HCT116 (cell line): ENCODE measurements around the gene GALC. TPM values are rescaled to one million over a fixed set of nuclear protein-coding genes. Genes with fewer than 3 reads are reported as not detected.

Experiments used
- ATAC-seq: fragments of 200-7000 bp; cut with Tn5 transposase; 2 replicates; pipeline ENCODE4 v1.9.1; 2020; ENCODE audit warnings: mild to moderate bottlenecking, moderate library complexity
- BruUV-seq: library from RNA; stranded (reverse); fragments of 400-500 nt; replicated peaks from 2 replicates; lab custom pipeline; 2021; lab: Mats Ljungman, UMichigan
- CTCF ChIA-PET: fragments of 300-600 bp; sonication (Branson Sonifier 250); formaldehyde crosslinking; loops from one replicate; lab custom pipeline; 2021; ENCODE audit warnings: antibody characterized with exemption; lab: Charles Lee
- POLR2A ChIA-PET: fragments of 300-600, 350-600 bp; sonication (Branson Sonifier 250); formaldehyde crosslinking; loops from one replicate; lab custom pipeline; 2021; ENCODE audit warnings: antibody characterized with exemption; lab: Charles Lee
- RAD21 ChIA-PET, 2 experiments: fragments of 300-600 bp; sonication (Branson Sonifier 250); formaldehyde crosslinking; loops; one replicate each; lab custom pipeline; 2023; ENCODE audit warnings: low total read pairs in 2 of 2; ENCODE audit not compliant: uncharacterized antibody in 2 of 2, unreplicated experiment in 2 of 2, low non-redundant PET in 1 of 2; lab: Charles Lee
- DNase-seq: peaks from one replicate; pipeline ENCODE4 v3.0.0-alpha.2; 2010; ENCODE audit warnings: low read depth, low spot score
- H2AFZ ChIP-seq: fragments of 200-600 bp; shearing (Covaris generic), sonication (generic); 2 replicates; pipeline ENCODE4 v1.6.1; 2017; ENCODE audit warnings: low read depth, mixed run types, mixed read lengths, antibody characterized with exemption, low read length; ENCODE audit not compliant: poor library complexity, severe bottlenecking
- H3K27ac ChIP-seq: 2 replicates; pipeline ENCODE4 v1.5.1; 2012; ENCODE audit warnings: low read depth, low read length
- H3K27me3 ChIP-seq: fragments of 200-600 bp; sonication (generic); 2 replicates; pipeline ENCODE4 v1.6.1; 2016; ENCODE audit warnings: mixed run types, low read length, mixed read lengths; ENCODE audit not compliant: insufficient read depth
- H3K36me3 ChIP-seq, 2 experiments: fragments of 200-500 bp in 1 of 2; fragments of 200-600 bp in 1 of 2; sonication (Bioruptor generic) in 1 of 2; sonication (generic) in 1 of 2; 2 replicates each; pipeline versions ENCODE4 v1.5.1 to v1.6.1; 2014 to 2016; ENCODE audit warnings: low read length in 2 of 2, inconsistent platforms in 1 of 2, mixed read lengths in 1 of 2, mixed run types in 1 of 2; ENCODE audit not compliant: insufficient read depth in 2 of 2, control insufficient read depth in 1 of 2
- H3K4me1 ChIP-seq, 2 experiments: fragments of 200-600 bp in 1 of 2; sonication (generic) in 1 of 2; 2 replicates each; pipeline versions ENCODE4 v1.5.1 to v1.6.1; 2012 to 2017; ENCODE audit warnings: low read length in 2 of 2, inconsistent platforms in 1 of 2, mild to moderate bottlenecking in 1 of 2, mixed read lengths in 1 of 2, mixed run types in 1 of 2, moderate library complexity in 1 of 2; ENCODE audit not compliant: insufficient read depth in 2 of 2, control insufficient read depth in 1 of 2
- H3K4me2 ChIP-seq: fragments of 200-600 bp; sonication (generic); 2 replicates; pipeline ENCODE4 v1.6.1; 2017; ENCODE audit warnings: mixed run types, low read length, mixed read lengths
- H3K4me3 ChIP-seq, 2 experiments: fragments of 200-600 bp in 1 of 2; sonication (generic) in 1 of 2; replicated peaks in 1 of 2; 2 replicates each; pipeline ENCODE4 v1.5.1; 2011 to 2016; ENCODE audit warnings: low read length in 2 of 2, control low read depth in 1 of 2, low read depth in 1 of 2, mild to moderate bottlenecking in 1 of 2, mixed read lengths in 1 of 2, mixed run types in 1 of 2
- H3K79me2 ChIP-seq: fragments of 200-600 bp; sonication (generic); 2 replicates; pipeline ENCODE4 v1.6.1; 2017; ENCODE audit warnings: mild to moderate bottlenecking, mixed run types, low read length, moderate library complexity, mixed read lengths; ENCODE audit not compliant: insufficient read depth
- H3K9ac ChIP-seq: fragments of 200-600 bp; sonication (generic); 2 replicates; pipeline ENCODE4 v1.6.1; 2016; ENCODE audit warnings: low read length, mixed read lengths
- H3K9me2 ChIP-seq: fragments of 200-600 bp; sonication (generic), shearing (Covaris generic); 2 replicates; pipeline ENCODE4 v1.6.1; 2017; ENCODE audit warnings: mixed run types, mild to moderate bottlenecking, moderate library complexity; ENCODE audit not compliant: insufficient read depth
- H3K9me3 ChIP-seq, 2 experiments: fragments of 200-500 bp in 1 of 2; fragments of 200-600 bp in 1 of 2; sonication (Bioruptor generic) in 1 of 2; sonication (generic) in 1 of 2; 2 replicates each; pipeline ENCODE4 v1.6.1; 2014 to 2017; ENCODE audit warnings: low read length in 2 of 2, mixed read lengths in 2 of 2, inconsistent platforms in 1 of 2, low read depth in 1 of 2, mild to moderate bottlenecking in 1 of 2, mixed run types in 1 of 2, moderate library complexity in 1 of 2; ENCODE audit not compliant: control insufficient read depth in 1 of 2, insufficient read depth in 1 of 2
- H4K20me1 ChIP-seq: fragments of 200-600 bp; sonication (generic), shearing (Covaris generic); 2 replicates; pipeline ENCODE4 v1.6.1; 2017; ENCODE audit warnings: mixed run types, mild to moderate bottlenecking, moderate library complexity; ENCODE audit not compliant: insufficient read depth
- CBX3 ChIP-seq: IDR thresholded peaks from 2 replicates; pipeline ENCODE4 v1.6.1; 2012; ENCODE audit warnings: low read depth
- CEBPB ChIP-seq: IDR thresholded peaks from 2 replicates; pipeline ENCODE4 v1.6.1; 2012; ENCODE audit warnings: low read depth
- ELF1 ChIP-seq: IDR thresholded peaks from 2 replicates; pipeline ENCODE4 v1.6.1; 2012; ENCODE audit warnings: low read depth, borderline replicate concordance
- EZH2 ChIP-seq: fragments of 200-600 bp; sonication (generic); IDR thresholded peaks from 2 replicates; pipeline ENCODE4 v1.6.1; 2017; ENCODE audit warnings: antibody characterized with exemption, mixed run types
- EZH2phosphoT487 ChIP-seq: fragments of 200-600 bp; IDR thresholded peaks from 2 replicates; pipeline ENCODE4 v1.6.1; 2018; ENCODE audit warnings: antibody characterized with exemption, borderline replicate concordance
- FOSL1 ChIP-seq: IDR thresholded peaks from 2 replicates; pipeline ENCODE4 v1.6.1; 2012; ENCODE audit warnings: low read depth
- JUND ChIP-seq: IDR thresholded peaks from 2 replicates; pipeline ENCODE4 v1.6.1; 2012
- SIN3A ChIP-seq: IDR thresholded peaks from 2 replicates; pipeline ENCODE4 v1.6.1; 2012; ENCODE audit warnings: low read depth
- SP1 ChIP-seq: IDR thresholded peaks from 2 replicates; pipeline ENCODE4 v1.6.1; 2012; ENCODE audit warnings: low read depth
- SRF ChIP-seq: IDR thresholded peaks from 2 replicates; pipeline ENCODE4 v1.6.1; 2012; ENCODE audit warnings: low read depth
- TCF7L2 ChIP-seq: IDR thresholded peaks from 2 replicates; pipeline ENCODE4 v1.7.0; 2011; ENCODE audit warnings: borderline replicate concordance, inconsistent platforms; ENCODE audit not compliant: insufficient read depth, insufficient read length; ENCODE audit errors: extremely low read depth
- ZFX ChIP-seq: fragments of 450-650 bp; IDR thresholded peaks from 2 replicates; pipeline ENCODE4 v1.6.1; 2017
- ZNF274 ChIP-seq: fragments of 200-500 bp; sonication (Bioruptor generic); IDR thresholded peaks from 2 replicates; pipeline ENCODE4 v1.6.1; 2014; ENCODE audit warnings: mild to moderate bottlenecking, low read depth, low read length, inconsistent platforms
- intact Hi-C: fragments of 100-400 bp; cut with micrococcal nuclease; formaldehyde crosslinking; loops from 2 replicates; pipeline ENCODE4 v1.10.0; 2022
- total RNA-seq: library from RNA; stranded (reverse); gene quantifications from one replicate; pipeline ENCODE4 v1.2.1, GENCODE V29; 2021; ENCODE audit not compliant: unreplicated experiment
- TF ChIP-seq, protein P1 (sequence below): IDR thresholded peaks from 2 replicates; pipeline ENCODE4 v1.6.1; 2012
- TF ChIP-seq, protein P2 (sequence below): IDR thresholded peaks from 2 replicates; pipeline ENCODE4 v1.6.1; 2012

Gene GALC
- total RNA-seq, 1 experiment from 2014 or later: 0.59 TPM

DNA sequence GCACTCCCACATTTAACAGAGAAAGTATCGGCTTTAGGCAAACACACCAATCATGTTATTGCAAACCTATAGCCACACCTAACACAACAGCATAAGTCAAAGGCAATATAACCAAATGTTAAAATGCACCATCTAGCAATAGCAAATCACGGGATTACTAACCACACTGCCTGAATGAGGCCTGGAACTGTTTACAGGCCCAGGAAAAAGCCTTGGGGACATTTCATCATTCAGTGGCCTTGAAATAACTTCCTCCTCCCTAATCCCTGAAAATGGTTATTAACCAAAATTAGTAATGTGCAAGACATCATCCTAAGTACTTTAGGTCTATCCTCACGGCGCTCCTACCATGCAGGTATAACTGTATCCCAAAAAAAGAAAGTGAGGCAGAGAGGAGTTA lies 2.3 kb downstream of the GALC start:
- ChIA-PET POLR2A (no interaction called here), CTCF (no interaction called here)
- DNase-seq: no peak
- no TSS peak for BruUV-seq
- Histone ChIP-seq H3K27me3 (no peaks in the 10 kb centered on the region), H3K9me2 (no peaks in the 10 kb centered on the region), H3K4me3 (no peak overlapping the region), H2AFZ (no peak overlapping the region)
- no peak for ATAC-seq
- intact Hi-C loops: no loop called here
- TF ChIP-seq FOSL1: no peak
- TF ChIP-seq SP1: no peak
- no peak for TF ChIP-seq SRF
- no peak for TF ChIP-seq EZH2
- TF ChIP-seq TCF7L2: no peak
- no peak for TF ChIP-seq CEBPB
- TF ChIP-seq, protein P1, sequence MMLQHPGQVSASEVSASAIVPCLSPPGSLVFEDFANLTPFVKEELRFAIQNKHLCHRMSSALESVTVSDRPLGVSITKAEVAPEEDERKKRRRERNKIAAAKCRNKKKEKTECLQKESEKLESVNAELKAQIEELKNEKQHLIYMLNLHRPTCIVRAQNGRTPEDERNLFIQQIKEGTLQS: no peak
- no peak for TF ChIP-seq ZNF274
- no peak for TF ChIP-seq EZH2phosphoT487
- TF ChIP-seq, protein P2, sequence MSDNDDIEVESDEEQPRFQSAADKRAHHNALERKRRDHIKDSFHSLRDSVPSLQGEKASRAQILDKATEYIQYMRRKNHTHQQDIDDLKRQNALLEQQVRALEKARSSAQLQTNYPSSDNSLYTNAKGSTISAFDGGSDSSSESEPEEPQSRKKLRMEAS: no peak
- TF ChIP-seq JUND: no peak
- no peak for TF ChIP-seq ZFX
- no peak for TF ChIP-seq CBX3
- TF ChIP-seq, all 23 proteins: peak for 0
- Histone ChIP-seq H3K9me3 (no peaks in the 10 kb centered on the region; a peak in 1 of 4 replicates), H3K4me1 (no peaks in the 10 kb centered on the region), H3K79me2 (no peaks in the 10 kb centered on the region), H3K27ac (no peak overlapping the region), H3K36me3 (no peaks in the 10 kb centered on the region), H4K20me1 (no peaks in the 10 kb centered on the region), H3K4me2 (no peak overlapping the region), H3K9ac (no peak overlapping the region)
- RAD21 ChIA-PET: no interaction called here

DNA sequence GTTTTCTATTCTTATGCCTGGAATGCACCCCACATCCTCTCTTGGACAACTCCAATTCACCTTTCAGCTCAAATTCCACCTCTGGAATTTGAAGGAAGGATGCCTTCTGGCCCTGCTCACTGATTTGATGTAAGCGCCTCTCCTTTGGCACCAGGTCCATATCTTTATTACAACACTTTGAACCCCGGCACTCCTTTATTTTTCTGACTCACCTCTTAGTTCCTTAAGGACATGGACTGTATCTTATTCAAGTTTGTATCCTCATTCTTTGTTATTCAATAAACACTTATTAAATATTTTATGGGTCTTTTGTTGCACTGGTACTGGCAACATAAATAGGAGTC lies 3.1 kb downstream of the GALC start:
- H3K36me3 ChIP-seq: no peaks in the 10 kb centered on the region
- H3K4me2 ChIP-seq: no peak overlapping the region
- intact Hi-C loops: no loop called here
- no peak overlapping the region for H3K4me3 ChIP-seq
- no peak overlapping the region for H3K9ac ChIP-seq
- ATAC-seq (no peak), DNase-seq (no peak)
- RAD21 ChIA-PET: no interaction called here
- H3K9me3 ChIP-seq: no peaks in the 10 kb centered on the region; a peak in 1 of 4 replicates
- no peak overlapping the region for H2AFZ ChIP-seq
- no peaks in the 10 kb centered on the region for H3K27me3 ChIP-seq
- H3K9me2 ChIP-seq: no peaks in the 10 kb centered on the region
- CTCF ChIA-PET: no interaction called here
- TF ChIP-seq EZH2phosphoT487 (no peak), SIN3A (no peak), JUND (no peak), ELF1 (no peak)
- no peaks in the 10 kb centered on the region for H3K4me1 ChIP-seq
- no TSS peak for BruUV-seq
- POLR2A ChIA-PET: no interaction called here
- no peaks in the 10 kb centered on the region for H3K79me2 ChIP-seq
- H4K20me1 ChIP-seq: no peaks in the 10 kb centered on the region
- no peak overlapping the region for H3K27ac ChIP-seq
